ENCODE measurements around the gene NRN1L.

NRN1L gene

DNA sequence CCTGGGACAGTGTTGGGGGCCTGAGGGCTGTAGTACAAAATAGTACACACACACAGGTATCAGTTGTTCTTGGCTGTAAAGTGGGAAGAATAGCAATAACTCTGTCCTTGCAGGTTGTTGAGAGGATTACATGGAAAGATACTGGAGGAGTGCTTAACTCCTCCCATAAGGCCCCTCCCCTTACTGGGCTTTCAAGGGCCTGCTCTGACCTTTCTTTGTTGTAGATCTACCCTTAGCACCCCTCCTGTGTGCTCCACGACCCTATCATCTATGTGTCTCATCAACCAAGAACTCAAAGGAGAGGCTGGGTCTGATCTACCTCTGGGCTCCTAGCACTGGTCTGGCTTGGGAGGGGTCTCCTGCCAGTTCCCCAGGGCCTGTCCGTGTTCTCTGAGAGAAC is 20.1 kb upstream of the NRN1L start:
- H3K4me3 ChIP-seq (ENCODE audit: low read length, poor library complexity, severe bottlenecking), result no peak overlapping the region
- H4K20me1 ChIP-seq (ENCODE audit: insufficient read depth, low read length, poor library complexity, severe bottlenecking), result peaks cover 19% of the 10 kb centered on the region
- no peaks in the 10 kb centered on the region for H3F3A ChIP-seq (ENCODE audit: low read depth)
- H3K4me2 ChIP-seq (ENCODE audit: low read depth, low read length, poor library complexity, severe bottlenecking), result no peak overlapping the region
- H3K4me1 ChIP-seq (ENCODE audit: insufficient read depth, low read length, poor library complexity, severe bottlenecking), result no peaks in the 10 kb centered on the region
- H3K79me2 ChIP-seq (ENCODE audit: insufficient read depth, low read length), result peaks cover 44% of the 10 kb centered on the region
- peaks cover 65% of the 10 kb centered on the region; the same call in 1 of the 2 replicates for H3K36me3 ChIP-seq (ENCODE audit: insufficient read depth, low read length)
- no peak overlapping the region for H2AFZ ChIP-seq (ENCODE audit: low read length)
- H3K9me2 ChIP-seq (replicated peaks; ENCODE audit: low read depth, low read length), result no peaks in the 10 kb centered on the region
- no peak for TF ChIP-seq EZH2phosphoT487 (IDR thresholded peaks at IDR 0.05; ENCODE audit: borderline replicate concordance)
- TF ChIP-seq CTCF (conservative IDR thresholded peaks at IDR 0.05; ENCODE audit: low read length), result no peak
- no peaks in the 10 kb centered on the region for H3K27me3 ChIP-seq (ENCODE audit: insufficient read depth, low read length, poor library complexity, severe bottlenecking)
- no peak overlapping the region for H3K9ac ChIP-seq (ENCODE audit: low read depth, low read length, poor library complexity, severe bottlenecking)
- H3K9me3 ChIP-seq (ENCODE audit: insufficient read depth, low read depth, low read length), result no peaks in the 10 kb centered on the region

DNA sequence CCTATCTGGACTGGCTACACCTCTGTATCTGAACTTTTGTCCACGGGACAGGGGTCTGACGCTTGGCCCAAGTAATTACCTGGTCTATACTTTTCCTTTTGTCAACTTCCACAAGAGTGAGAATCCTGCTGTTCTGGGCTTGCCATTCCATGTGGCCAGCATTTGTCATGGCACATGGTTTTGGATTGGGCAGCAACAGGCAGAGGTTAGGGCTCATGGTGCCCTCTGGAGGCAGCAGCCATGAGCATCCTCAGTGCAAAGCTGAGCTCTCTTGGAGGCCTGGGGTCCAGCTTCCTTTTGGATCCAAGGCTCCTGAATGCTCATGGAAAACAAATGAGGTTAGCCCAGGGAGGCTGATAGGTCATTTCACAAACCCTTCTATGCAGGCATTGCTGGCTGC is 19.4 kb upstream of the NRN1L start:
- H2AFZ ChIP-seq (ENCODE audit: low read length), result no peak overlapping the region
- peaks cover 68% of the 10 kb centered on the region; the same call in 1 of the 2 replicates for H3K36me3 ChIP-seq (ENCODE audit: insufficient read depth, low read length)
- no peaks in the 10 kb centered on the region for H3K9me2 ChIP-seq (replicated peaks; ENCODE audit: low read depth, low read length)
- no peaks in the 10 kb centered on the region for H3K9me3 ChIP-seq (ENCODE audit: insufficient read depth, low read depth, low read length)
- no peak overlapping the region for H3K9ac ChIP-seq (ENCODE audit: low read depth, low read length, poor library complexity, severe bottlenecking)
- H3F3A ChIP-seq (ENCODE audit: low read depth), result no peaks in the 10 kb centered on the region
- H3K4me2 ChIP-seq (ENCODE audit: low read depth, low read length, poor library complexity, severe bottlenecking), result no peak overlapping the region
- H4K20me1 ChIP-seq (ENCODE audit: insufficient read depth, low read length, poor library complexity, severe bottlenecking), result peaks cover 17% of the 10 kb centered on the region
- no peaks in the 10 kb centered on the region for H3K4me1 ChIP-seq (ENCODE audit: insufficient read depth, low read length, poor library complexity, severe bottlenecking)
- H3K4me3 ChIP-seq (ENCODE audit: low read length, poor library complexity, severe bottlenecking), result no peak overlapping the region
- no peaks in the 10 kb centered on the region for H3K27me3 ChIP-seq (ENCODE audit: insufficient read depth, low read length, poor library complexity, severe bottlenecking)
- H3K79me2 ChIP-seq (ENCODE audit: insufficient read depth, low read length), result peaks cover 38% of the 10 kb centered on the region
- TF ChIP-seq CTCF (conservative IDR thresholded peaks at IDR 0.05; ENCODE audit: low read length) (peak; percentile 64), EZH2phosphoT487 (IDR thresholded peaks at IDR 0.05; ENCODE audit: borderline replicate concordance) (no peak)

DNA sequence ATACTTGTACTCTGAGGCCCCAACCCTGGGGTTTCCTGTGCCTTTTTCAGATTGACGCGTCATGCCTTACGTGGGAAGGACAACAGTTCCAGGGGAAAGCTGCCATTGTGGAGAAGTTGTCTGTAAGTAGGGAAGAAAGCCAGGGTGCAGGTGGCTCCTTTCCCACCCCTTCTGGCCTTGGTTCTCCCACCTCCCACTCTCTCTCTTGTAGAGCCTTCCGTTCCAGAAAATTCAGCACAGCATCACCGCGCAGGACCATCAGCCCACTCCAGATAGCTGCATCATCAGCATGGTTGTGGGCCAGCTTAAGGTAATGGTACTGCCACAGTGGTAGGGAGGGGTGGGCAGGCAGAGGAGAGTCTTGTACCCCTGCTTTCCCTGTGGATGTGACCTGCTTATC is 16.4 kb upstream of the NRN1L start:
- no peaks in the 10 kb centered on the region for H3K27me3 ChIP-seq (ENCODE audit: insufficient read depth, low read length, poor library complexity, severe bottlenecking)
- H3K4me3 ChIP-seq (ENCODE audit: low read length, poor library complexity, severe bottlenecking), result no peak overlapping the region
- H3K79me2 ChIP-seq (ENCODE audit: insufficient read depth, low read length), result peaks cover 14% of the 10 kb centered on the region
- peaks cover 65% of the 10 kb centered on the region; the same call in 1 of the 2 replicates for H3K36me3 ChIP-seq (ENCODE audit: insufficient read depth, low read length)
- no peak overlapping the region for H3K9ac ChIP-seq (ENCODE audit: low read depth, low read length, poor library complexity, severe bottlenecking)
- peaks cover 14% of the 10 kb centered on the region for H4K20me1 ChIP-seq (ENCODE audit: insufficient read depth, low read length, poor library complexity, severe bottlenecking)
- no peaks in the 10 kb centered on the region for H3K4me1 ChIP-seq (ENCODE audit: insufficient read depth, low read length, poor library complexity, severe bottlenecking)
- H3K9me2 ChIP-seq (replicated peaks; ENCODE audit: low read depth, low read length), result no peaks in the 10 kb centered on the region
- no peaks in the 10 kb centered on the region for H3K9me3 ChIP-seq (ENCODE audit: insufficient read depth, low read depth, low read length)
- no peak overlapping the region for H3K4me2 ChIP-seq (ENCODE audit: low read depth, low read length, poor library complexity, severe bottlenecking)
- no peak for TF ChIP-seq EZH2phosphoT487 (IDR thresholded peaks at IDR 0.05; ENCODE audit: borderline replicate concordance)
- no peaks in the 10 kb centered on the region for H3F3A ChIP-seq (ENCODE audit: low read depth)
- no peak overlapping the region for H2AFZ ChIP-seq (ENCODE audit: low read length)

DNA sequence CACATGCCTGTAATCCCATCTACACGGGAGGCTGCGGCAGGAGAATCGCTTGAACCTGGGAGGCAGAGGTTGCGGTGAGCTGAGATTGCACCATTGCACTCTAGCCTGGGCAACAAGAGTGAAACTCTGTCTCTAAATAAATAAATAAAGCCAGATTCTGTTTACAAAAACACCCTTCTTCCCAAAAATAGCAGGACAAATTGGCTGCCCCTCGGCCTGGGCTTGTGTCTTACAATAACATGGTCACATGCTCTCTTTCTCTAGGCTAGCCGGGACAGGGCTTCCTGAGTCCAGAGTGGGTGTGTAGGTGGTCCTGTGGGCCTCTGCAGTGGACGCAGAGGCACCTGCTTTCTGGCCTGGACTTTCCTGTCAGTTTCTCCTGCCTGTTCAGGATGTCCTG is 15.0 kb upstream of the NRN1L start:
- Histone ChIP-seq H3K4me1 (ENCODE audit: insufficient read depth, low read length, poor library complexity, severe bottlenecking) (peaks cover 10% of the 10 kb centered on the region), H3K9me2 (replicated peaks; ENCODE audit: low read depth, low read length) (no peaks in the 10 kb centered on the region), H4K20me1 (ENCODE audit: insufficient read depth, low read length, poor library complexity, severe bottlenecking) (peaks cover 19% of the 10 kb centered on the region), H3K36me3 (ENCODE audit: insufficient read depth, low read length) (peaks cover 65% of the 10 kb centered on the region; the same call in 1 of the 2 replicates), H3K4me3 (ENCODE audit: low read length, poor library complexity, severe bottlenecking) (no peak overlapping the region), H3K9me3 (ENCODE audit: insufficient read depth, low read depth, low read length) (no peaks in the 10 kb centered on the region), H3K27me3 (ENCODE audit: insufficient read depth, low read length, poor library complexity, severe bottlenecking) (no peaks in the 10 kb centered on the region), H3K9ac (ENCODE audit: low read depth, low read length, poor library complexity, severe bottlenecking) (no peak overlapping the region), H3K4me2 (ENCODE audit: low read depth, low read length, poor library complexity, severe bottlenecking) (no peak overlapping the region), H2AFZ (ENCODE audit: low read length) (no peak overlapping the region), H3K79me2 (ENCODE audit: insufficient read depth, low read length) (peaks cover 25% of the 10 kb centered on the region), H3F3A (ENCODE audit: low read depth) (no peaks in the 10 kb centered on the region)
- TF ChIP-seq CTCF (conservative IDR thresholded peaks at IDR 0.05; ENCODE audit: low read length), result no peak
- no peak for TF ChIP-seq EZH2phosphoT487 (IDR thresholded peaks at IDR 0.05; ENCODE audit: borderline replicate concordance)

Measured in Loucy (cell line).